DMS153 treated with DMSO at 0.1 percent for 48 hours (cell line): ENCODE data around the gene LIMS1.
"Not testable (repeated sequence)": the region's sequence is repeated elsewhere in the genome, so short reads cannot be mapped to it uniquely, and the experiment has no call there.

Experiments used
- DNase-seq: peaks from one replicate; lab custom pipeline; 2025; ENCODE audit not compliant: unreplicated experiment; lab: John Stamatoyannopoulos, UW

Gene LIMS1

GRCh38 chr2:108632332-108633160, 98.3 kb downstream of the LIMS1 start:
- DNase-seq: peak; percentile 89

GRCh38 chr2:108633409-108633808, 99.1 kb downstream of the LIMS1 start:
- DNase-seq: peak; percentile 63

- DNase-seq: no peak
Observed at GRCh38 chr2:108634011-108634410, 99.7 kb downstream of the LIMS1 start.

GRCh38 chr2:108634576-108635160, 100.4 kb downstream of the LIMS1 start:
- DNase-seq: no peak

- DNase-seq: no peak
Observed at GRCh38 chr2:108635630-108636354, 101.5 kb downstream of the LIMS1 start.

GRCh38 chr2:108637304-108637669, 103.0 kb downstream of the LIMS1 start:
- no peak for DNase-seq

- DNase-seq: no peak
Observed at GRCh38 chr2:108640731-108641130, 106.5 kb downstream of the LIMS1 start.

GRCh38 chr2:108641756-108642155, 107.5 kb downstream of the LIMS1 start:
- no peak for DNase-seq

GRCh38 chr2:108643261-108643849, 109.1 kb downstream of the LIMS1 start:
- no peak for DNase-seq

- not testable (repeated sequence) for DNase-seq
Observed at GRCh38 chr2:108643862-108644261, 109.6 kb downstream of the LIMS1 start.

- DNase-seq: not testable (repeated sequence)
Observed at GRCh38 chr2:108644446-108644845, 110.2 kb downstream of the LIMS1 start.

- DNase-seq: not testable (repeated sequence)
Observed at GRCh38 chr2:108648796-108649195, 114.5 kb downstream of the LIMS1 start.

GRCh38 chr2:108650465-108650864, 116.2 kb downstream of the LIMS1 start:
- DNase-seq: not testable (repeated sequence)

- not testable (repeated sequence) for DNase-seq
Observed at GRCh38 chr2:108651468-108651867, 117.2 kb downstream of the LIMS1 start.

GRCh38 chr2:108652187-108652931, 118.1 kb downstream of the LIMS1 start:
- DNase-seq: not testable (repeated sequence)

GRCh38 chr2:108653425-108653824, 119.2 kb downstream of the LIMS1 start:
- not testable (repeated sequence) for DNase-seq

- DNase-seq: not testable (repeated sequence)
Observed at GRCh38 chr2:108653849-108654248, 119.6 kb downstream of the LIMS1 start.

- not testable (repeated sequence) for DNase-seq
Observed at GRCh38 chr2:108654521-108655125, 120.4 kb downstream of the LIMS1 start.

GRCh38 chr2:108655270-108655669, 121.0 kb downstream of the LIMS1 start:
- DNase-seq: not testable (repeated sequence)

- not testable (repeated sequence) for DNase-seq
Observed at GRCh38 chr2:108656282-108656681, 122.0 kb downstream of the LIMS1 start.
